ENCODE results near the gene KCND3. TPM values are rescaled to one million over a fixed set of nuclear protein-coding genes. Genes with fewer than 3 reads are reported as not detected.

KCND3 gene
- total RNA-seq, 4 donors from 2014 or later = 1.4 to 3.5 (median 3.0) TPM

GRCh38 chr1:111921948-111922347, 67.5 kb downstream of the KCND3 start:
- intact Hi-C loops (cut with DNase I; ENCODE audit: low total_unique reads) (no loop called here), in situ Hi-C loops (cut with MboI; ENCODE audit: low pct_ligation_motif_present in 1 of 4, low pct_unique_long_range_greater_than_20kb in 1 of 4, low sequenced_read_pairs in 3 of 4) (no loop called here)
- Histone ChIP-seq H3K27me3 (no peaks in the 10 kb centered on the region), H3K27ac (no peak overlapping the region), H3K4me1 (peaks cover 0 to 9% (median 1%) of the 10 kb centered on the region in 4 donors), H3K4me3 (no peak overlapping the region), H3K9me3 (no peaks in the 10 kb centered on the region), H3K36me3 (no peaks in the 10 kb centered on the region)
- no peak for DNase-seq
- no peak for TF ChIP-seq POLR2A (IDR thresholded peaks at IDR 0.05)
- no peak for TF ChIP-seq EP300 (IDR thresholded peaks at IDR 0.05; ENCODE audit: low read depth)
- TF ChIP-seq CTCF (IDR thresholded peaks at IDR 0.05) = no peak
- TF ChIP-seq POLR2AphosphoS5 (IDR thresholded peaks at IDR 0.05) = no peak
- 79 to 87% methylated on average over 6 of the region's 6 CpGs for whole genome bisulfite sequencing, 2 donors (ENCODE audit: low coverage in 1 of 2)

GRCh38 chr1:111920221-111921024, 69.0 kb downstream of the KCND3 start:
- Histone ChIP-seq H3K9me3 (no peaks in the 10 kb centered on the region), H3K4me3 (no peak overlapping the region), H3K36me3 (no peaks in the 10 kb centered on the region), H3K27me3 (no peaks in the 10 kb centered on the region), H3K4me1 (peaks cover 0 to 9% (median 1%) of the 10 kb centered on the region in 4 donors), H3K27ac (peak overlapping the region in 3 of 4 donors; percentile 31 to 47 (median 40))
- 52% methylated on average over 5 to 11 of the region's 11 CpGs for WGBS, 2 donors (ENCODE audit: low coverage in 1 of 2)
- intact Hi-C loops (cut with DNase I; ENCODE audit: low total_unique reads) (no loop called here), in situ Hi-C loops (cut with MboI; ENCODE audit: low pct_ligation_motif_present in 1 of 4, low pct_unique_long_range_greater_than_20kb in 1 of 4, low sequenced_read_pairs in 3 of 4) (no loop called here)
- TF ChIP-seq CTCF (IDR thresholded peaks at IDR 0.05) = no peak
- no peak for TF ChIP-seq POLR2A (IDR thresholded peaks at IDR 0.05)
- TF ChIP-seq POLR2AphosphoS5 (IDR thresholded peaks at IDR 0.05) = no peak
- TF ChIP-seq EP300 (IDR thresholded peaks at IDR 0.05; ENCODE audit: low read depth) = no peak
- no peak for DNase-seq

GRCh38 chr1:111911776-111912515, 77.5 kb downstream of the KCND3 start:
- TF ChIP-seq POLR2A (IDR thresholded peaks at IDR 0.05) = no peak
- no peak for TF ChIP-seq POLR2AphosphoS5 (IDR thresholded peaks at IDR 0.05)
- no peak for TF ChIP-seq CTCF (IDR thresholded peaks at IDR 0.05)
- TF ChIP-seq EP300 (IDR thresholded peaks at IDR 0.05; ENCODE audit: low read depth) = no peak
- no peaks in the 10 kb centered on the region for H3K36me3 ChIP-seq
- H3K4me3 ChIP-seq = no peak overlapping the region
- H3K4me1 ChIP-seq = no peaks in the 10 kb centered on the region
- in situ Hi-C loops (cut with MboI; ENCODE audit: low pct_ligation_motif_present in 1 of 4, low pct_unique_long_range_greater_than_20kb in 1 of 4, low sequenced_read_pairs in 3 of 4) (no loop called here), intact Hi-C loops (cut with DNase I; ENCODE audit: low total_unique reads) (no loop called here)
- DNase-seq = no peak
- no peaks in the 10 kb centered on the region for H3K9me3 ChIP-seq
- 75 to 93% methylated on average over 3 to 5 of the region's 5 CpGs for WGBS, 2 donors (ENCODE audit: low coverage in 1 of 2)
- no peaks in the 10 kb centered on the region for H3K27me3 ChIP-seq
- H3K27ac ChIP-seq = no peak overlapping the region

- DNase-seq = no peak
- intact Hi-C loops (cut with DNase I; ENCODE audit: low total_unique reads) (no loop called here), in situ Hi-C loops (cut with MboI; ENCODE audit: low pct_ligation_motif_present in 1 of 4, low pct_unique_long_range_greater_than_20kb in 1 of 4, low sequenced_read_pairs in 3 of 4) (no loop called here)
- no peaks in the 10 kb centered on the region for H3K4me1 ChIP-seq
- H3K27ac ChIP-seq = no peak overlapping the region
- no peaks in the 10 kb centered on the region for H3K36me3 ChIP-seq
- H3K9me3 ChIP-seq = no peaks in the 10 kb centered on the region
- TF ChIP-seq POLR2AphosphoS5 (IDR thresholded peaks at IDR 0.05) = no peak
- TF ChIP-seq POLR2A (IDR thresholded peaks at IDR 0.05) = no peak
- TF ChIP-seq EP300 (IDR thresholded peaks at IDR 0.05; ENCODE audit: low read depth) = no peak
- TF ChIP-seq CTCF (IDR thresholded peaks at IDR 0.05) = no peak
- 60 to 66% methylated on average over 1 of the region's 1 CpG for WGBS, 2 donors (ENCODE audit: low coverage in 1 of 2)
- no peak overlapping the region for H3K4me3 ChIP-seq
- no peaks in the 10 kb centered on the region for H3K27me3 ChIP-seq
Measured at GRCh38 chr1:111911061-111911460, 78.4 kb downstream of the KCND3 start.
